Brain microvascular endothelial cell (primary cell): ENCODE measurements around the gene EGLN3.

ENCODE experiments used
- DNase-seq: peaks from one replicate; pipeline ENCODE4 v3.0.0-alpha.2; 2020
- H3K27ac ChIP-seq: fragments of 250-450 bp; sonication (Bioruptor Pico); 2 replicates; pipeline ENCODE4 v1.5.1; 2020; ENCODE audit warnings: mild to moderate bottlenecking, moderate library complexity
- H3K27me3 ChIP-seq: fragments of 250-450 bp; sonication (Bioruptor Pico); replicated peaks from 2 replicates; pipeline ENCODE4 v1.5.1; 2020; ENCODE audit warnings: mild to moderate bottlenecking
- H3K36me3 ChIP-seq: fragments of 250-450 bp; sonication (Bioruptor Pico); replicated peaks from 2 replicates; pipeline ENCODE4 v1.5.1; 2020; ENCODE audit warnings: mild to moderate bottlenecking
- H3K4me3 ChIP-seq: 2 replicates; pipeline ENCODE4 v1.5.1; 2011; ENCODE audit warnings: low read depth, mild to moderate bottlenecking, control low read depth, low read length, moderate library complexity
- CTCF ChIP-seq: IDR thresholded peaks from 2 replicates; pipeline ENCODE4 v1.5.1; 2011; ENCODE audit warnings: low read depth, mild to moderate bottlenecking, moderate library complexity, low read length, control low read depth, inconsistent platforms; ENCODE audit errors: missing control alignments
- in situ Hi-C: cut with HindIII; loops from 2 replicates; pipeline ENCODE4 v1.10.0; 2017; ENCODE audit warnings: low sequenced_read_pairs, low pct_ligation_motif_present

Gene EGLN3

GRCh38 chr14:33909380-33910084, 41.3 kb downstream of the EGLN3 start:
- in situ Hi-C loops: no loop called here

GRCh38 chr14:33908540-33909223, 42.2 kb downstream of the EGLN3 start:
- in situ Hi-C loops: no loop called here
- TF ChIP-seq CTCF: no peak
- no peaks in the 10 kb centered on the region for H3K36me3 ChIP-seq

More at GRCh38 chr14:33909380-33910084, 41.3 kb downstream of the EGLN3 start:
- H3K36me3 ChIP-seq: no peaks in the 10 kb centered on the region
- no peaks in the 10 kb centered on the region for H3K27me3 ChIP-seq
- no peak for DNase-seq
- no peak overlapping the region for H3K27ac ChIP-seq
- TF ChIP-seq CTCF: no peak
- H3K4me3 ChIP-seq: no peak overlapping the region

GRCh38 chr14:33906968-33907367, 43.9 kb downstream of the EGLN3 start:
- in situ Hi-C loops: no loop called here
- no peak for TF ChIP-seq CTCF
- DNase-seq: no peak
- Histone ChIP-seq H3K27me3 (no peaks in the 10 kb centered on the region), H3K36me3 (no peaks in the 10 kb centered on the region), H3K27ac (no peak overlapping the region), H3K4me3 (no peak overlapping the region)

More at GRCh38 chr14:33908540-33909223, 42.2 kb downstream of the EGLN3 start:
- no peak for DNase-seq
- no peak overlapping the region for H3K27ac ChIP-seq
- no peak overlapping the region for H3K4me3 ChIP-seq
- H3K27me3 ChIP-seq: no peaks in the 10 kb centered on the region

- H3K4me3 ChIP-seq: no peak overlapping the region
- no peak for TF ChIP-seq CTCF
- H3K27me3 ChIP-seq: no peaks in the 10 kb centered on the region
- in situ Hi-C loops: no loop called here
- DNase-seq: no peak
- no peak overlapping the region for H3K27ac ChIP-seq
- H3K36me3 ChIP-seq: no peaks in the 10 kb centered on the region
Measured at GRCh38 chr14:33904609-33905008, 46.3 kb downstream of the EGLN3 start.

- Histone ChIP-seq H3K27me3 (no peaks in the 10 kb centered on the region), H3K4me3 (no peak overlapping the region), H3K27ac (no peak overlapping the region), H3K36me3 (no peaks in the 10 kb centered on the region)
- in situ Hi-C loops: no loop called here
- no peak for DNase-seq
- TF ChIP-seq CTCF: no peak
Measured at GRCh38 chr14:33903369-33903768, 47.5 kb downstream of the EGLN3 start.
